ENCODE data around the gene CAV1. TPM values are rescaled to one million over a fixed set of nuclear protein-coding genes. Genes with fewer than 3 reads are reported as not detected.

Gene CAV1
- total RNA-seq, 3 donors from 2014 or later (not counting 1 experiment from before 2014, with no cell fraction given): not detected

DNA sequence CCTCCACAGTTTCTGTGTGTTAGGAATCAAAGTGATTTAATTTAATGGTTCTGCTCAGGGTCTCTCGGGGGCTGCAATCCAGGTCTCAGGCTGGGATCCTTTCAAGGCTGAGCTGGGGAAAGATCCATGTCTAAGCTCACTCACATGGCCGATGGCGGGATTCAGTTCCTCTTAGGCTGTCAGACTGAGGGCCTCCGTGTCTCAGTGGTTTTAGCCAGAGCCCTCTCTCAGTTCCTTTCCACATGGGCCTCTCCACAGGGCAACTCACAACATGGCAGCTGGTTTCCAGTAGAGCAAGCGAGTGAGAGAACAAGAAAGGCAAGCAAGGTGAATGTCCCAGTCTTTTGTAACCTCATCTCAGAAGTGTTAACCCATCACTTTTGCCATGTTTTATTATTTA lies 26.9 kb downstream of the CAV1 start:
- Histone ChIP-seq H3K36me3 (ENCODE audit: control insufficient read depth, insufficient read depth, low read length) (no peaks in the 10 kb centered on the region), H3K9me3 (ENCODE audit: control insufficient read depth, insufficient read depth, low read length) (no peaks in the 10 kb centered on the region), H3K27ac (ENCODE audit: low read length) (no peak overlapping the region), H3K4me3 (ENCODE audit: low read length) (no peak overlapping the region), H3K4me1 (ENCODE audit: control insufficient read depth, insufficient read depth, low read length) (no peaks in the 10 kb centered on the region), H3K27me3 (ENCODE audit: control insufficient read depth, insufficient read depth, low read length) (no peaks in the 10 kb centered on the region)
- Mint-ChIP-seq H3K9me3 (no peaks in the 10 kb centered on the region), H3K27me3 (ENCODE audit: low read depth in 2 of 2) (peaks cover 12 to 31% of the 10 kb centered on the region in 2 donors), H3K4me1 (no peaks in the 10 kb centered on the region), H3K36me3 (no peaks in the 10 kb centered on the region), H3K27ac (no peak overlapping the region), H3K4me3 (no peak overlapping the region)
- ATAC-seq: no peak
- 75% methylated on average over 5 of the region's 5 CpGs for WGBS (ENCODE audit: insufficient coverage)
- intact Hi-C loops (cut with micrococcal nuclease): no loop called here
- no peak for DNase-seq
- TF ChIP-seq CTCF (IDR thresholded peaks at IDR 0.05): no peak

GRCh38 chr7:116552602-116553001 lies 27.8 kb downstream of the CAV1 start:
- WGBS (ENCODE audit: insufficient coverage): no CpG with 5 or more reads among the region's 1 CpG
- Histone ChIP-seq H3K4me1 (ENCODE audit: control insufficient read depth, insufficient read depth, low read length) (no peaks in the 10 kb centered on the region), H3K9me3 (ENCODE audit: control insufficient read depth, insufficient read depth, low read length) (no peaks in the 10 kb centered on the region), H3K27ac (ENCODE audit: low read length) (no peak overlapping the region), H3K27me3 (ENCODE audit: control insufficient read depth, insufficient read depth, low read length) (no peaks in the 10 kb centered on the region), H3K36me3 (ENCODE audit: control insufficient read depth, insufficient read depth, low read length) (no peaks in the 10 kb centered on the region), H3K4me3 (ENCODE audit: low read length) (no peak overlapping the region)
- TF ChIP-seq CTCF (IDR thresholded peaks at IDR 0.05): no peak
- no peak for ATAC-seq
- H3K27ac Mint-ChIP-seq: no peak overlapping the region
- H3K4me3 Mint-ChIP-seq: no peak overlapping the region
- H3K27me3 Mint-ChIP-seq (ENCODE audit: low read depth in 2 of 2): peaks cover 14 to 33% of the 10 kb centered on the region in 2 donors
- no peaks in the 10 kb centered on the region for H3K9me3 Mint-ChIP-seq
- H3K4me1 Mint-ChIP-seq: no peaks in the 10 kb centered on the region
- intact Hi-C loops (cut with micrococcal nuclease): no loop called here
- H3K36me3 Mint-ChIP-seq: no peaks in the 10 kb centered on the region
- no peak for DNase-seq

DNA sequence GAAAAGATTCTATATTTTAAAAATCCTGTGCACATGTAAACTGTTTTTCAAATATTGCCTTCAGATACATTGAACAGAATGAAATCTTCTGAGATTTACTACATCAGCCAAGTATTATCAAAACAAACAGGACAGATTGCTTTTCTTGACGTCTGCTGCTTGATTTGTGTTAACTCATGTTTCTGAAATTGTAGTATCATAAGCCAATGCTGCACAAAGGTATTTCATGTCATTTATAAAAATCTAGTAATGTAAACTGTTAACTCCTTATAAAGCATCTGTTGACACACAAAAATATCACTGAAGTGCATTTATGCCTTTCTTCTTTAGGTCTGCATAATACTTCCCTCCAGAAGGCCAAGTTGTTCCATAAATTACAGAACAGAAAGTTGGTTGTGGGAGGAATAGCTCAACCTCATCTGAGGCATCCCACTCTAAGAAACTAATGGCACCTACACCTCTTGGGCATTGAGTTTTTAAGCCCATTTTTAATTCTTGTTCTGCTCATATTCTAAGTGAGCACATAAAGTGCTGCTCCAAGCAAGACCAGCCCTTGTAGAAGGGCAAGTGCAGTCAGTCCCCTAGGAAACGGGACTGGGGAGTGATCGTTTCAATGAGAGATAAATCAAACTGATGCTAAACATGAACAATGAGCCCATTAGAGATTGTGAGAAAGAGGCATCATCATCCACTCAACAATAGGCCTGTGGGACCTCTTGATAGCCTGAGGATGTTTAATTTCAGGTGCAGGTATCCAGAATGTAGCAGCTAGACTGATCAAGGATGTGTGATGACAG lies 28.5 kb downstream of the CAV1 start:
- Histone ChIP-seq H3K36me3 (ENCODE audit: control insufficient read depth, insufficient read depth, low read length) (no peaks in the 10 kb centered on the region), H3K27ac (ENCODE audit: low read length) (no peak overlapping the region), H3K9me3 (ENCODE audit: control insufficient read depth, insufficient read depth, low read length) (no peaks in the 10 kb centered on the region), H3K4me1 (ENCODE audit: control insufficient read depth, insufficient read depth, low read length) (no peaks in the 10 kb centered on the region), H3K27me3 (ENCODE audit: control insufficient read depth, insufficient read depth, low read length) (no peaks in the 10 kb centered on the region), H3K4me3 (ENCODE audit: low read length) (no peak overlapping the region)
- H3K27ac Mint-ChIP-seq: no peak overlapping the region
- no peaks in the 10 kb centered on the region for H3K36me3 Mint-ChIP-seq
- ATAC-seq (no peak), DNase-seq (no peak)
- intact Hi-C loops (cut with micrococcal nuclease): no loop called here
- H3K9me3 Mint-ChIP-seq: no peaks in the 10 kb centered on the region
- WGBS (ENCODE audit: insufficient coverage): 94% methylated on average over 3 of the region's 3 CpGs
- H3K27me3 Mint-ChIP-seq (ENCODE audit: low read depth in 2 of 2): peaks cover 16 to 34% of the 10 kb centered on the region in 2 donors
- no peak overlapping the region for H3K4me3 Mint-ChIP-seq
- no peak for TF ChIP-seq CTCF (IDR thresholded peaks at IDR 0.05)
- no peaks in the 10 kb centered on the region for H3K4me1 Mint-ChIP-seq

- no peaks in the 10 kb centered on the region for H3K4me1 ChIP-seq (ENCODE audit: control insufficient read depth, insufficient read depth, low read length)
- H3K9me3 ChIP-seq (ENCODE audit: control insufficient read depth, insufficient read depth, low read length): no peaks in the 10 kb centered on the region
- Mint-ChIP-seq H3K9me3 (no peaks in the 10 kb centered on the region), H3K36me3 (no peaks in the 10 kb centered on the region), H3K27me3 (ENCODE audit: low read depth in 2 of 2) (peaks cover 14 to 39% of the 10 kb centered on the region in 2 donors), H3K4me1 (no peaks in the 10 kb centered on the region), H3K27ac (no peak overlapping the region), H3K4me3 (no peak overlapping the region)
- no peak overlapping the region for H3K4me3 ChIP-seq (ENCODE audit: low read length)
- no peak for TF ChIP-seq CTCF (IDR thresholded peaks at IDR 0.05)
- H3K36me3 ChIP-seq (ENCODE audit: control insufficient read depth, insufficient read depth, low read length): no peaks in the 10 kb centered on the region
- intact Hi-C loops (cut with micrococcal nuclease): no loop called here
- DNase-seq (no peak), ATAC-seq (no peak)
- H3K27ac ChIP-seq (ENCODE audit: low read length): no peak overlapping the region
- no peaks in the 10 kb centered on the region for H3K27me3 ChIP-seq (ENCODE audit: control insufficient read depth, insufficient read depth, low read length)
Observed at GRCh38 chr7:116554436-116554835, 29.6 kb downstream of the CAV1 start.

Data from natural killer cell (primary cell).